Measurements from ENCODE around the gene IL1RAP.

Gene IL1RAP

GRCh38 chr3:190542846-190543245 is 29.0 kb downstream of the IL1RAP start:
- no peak for DNase-seq (ENCODE audit: low read depth in 2 of 2)

GRCh38 chr3:190543671-190544070 is 29.8 kb downstream of the IL1RAP start:
- no peak for DNase-seq (ENCODE audit: low read depth in 2 of 2)

GRCh38 chr3:190545191-190545590 is 31.3 kb downstream of the IL1RAP start:
- DNase-seq (ENCODE audit: low read depth in 2 of 2) = no peak

GRCh38 chr3:190546881-190547510 is 33.1 kb downstream of the IL1RAP start:
- DNase-seq (ENCODE audit: low read depth in 2 of 2) = no peak

GRCh38 chr3:190548031-190548656 is 34.3 kb downstream of the IL1RAP start:
- DNase-seq (ENCODE audit: low read depth in 2 of 2) = no peak

GRCh38 chr3:190552021-190552420 is 38.1 kb downstream of the IL1RAP start:
- no peak for DNase-seq (ENCODE audit: low read depth in 2 of 2)

GRCh38 chr3:190552969-190553759 is 39.3 kb downstream of the IL1RAP start:
- no peak for DNase-seq (ENCODE audit: low read depth in 2 of 2)

GRCh38 chr3:190554197-190554596 is 40.3 kb downstream of the IL1RAP start:
- no peak for DNase-seq (ENCODE audit: low read depth in 2 of 2)

GRCh38 chr3:190556351-190556750 is 42.5 kb downstream of the IL1RAP start:
- no peak for DNase-seq (ENCODE audit: low read depth in 2 of 2)

- no peak for DNase-seq (ENCODE audit: low read depth in 2 of 2)
Measured at GRCh38 chr3:190557296-190557695, 43.4 kb downstream of the IL1RAP start.

GRCh38 chr3:190558316-190558715 is 44.4 kb downstream of the IL1RAP start:
- DNase-seq (ENCODE audit: low read depth in 2 of 2) = no peak

- DNase-seq (ENCODE audit: low read depth in 2 of 2) = no peak
Measured at GRCh38 chr3:190558796-190559195, 44.9 kb downstream of the IL1RAP start.

- DNase-seq (ENCODE audit: low read depth in 2 of 2) = no peak
Measured at GRCh38 chr3:190560013-190560895, 46.4 kb downstream of the IL1RAP start.

GRCh38 chr3:190562866-190563510 is 49.1 kb downstream of the IL1RAP start:
- DNase-seq (ENCODE audit: low read depth in 2 of 2) = no peak

- DNase-seq (ENCODE audit: low read depth in 2 of 2) = no peak
Measured at GRCh38 chr3:190564175-190564574, 50.3 kb downstream of the IL1RAP start.

- peak; percentile 97 to 98 for DNase-seq (ENCODE audit: low read depth in 2 of 2)
Measured at GRCh38 chr3:190566043-190566933, 52.4 kb downstream of the IL1RAP start.

GRCh38 chr3:190568036-190568435 is 54.2 kb downstream of the IL1RAP start:
- no peak for DNase-seq (ENCODE audit: low read depth in 2 of 2)

GRCh38 chr3:190574473-190574872 is 60.6 kb downstream of the IL1RAP start:
- no peak for DNase-seq (ENCODE audit: low read depth in 2 of 2)

- DNase-seq (ENCODE audit: low read depth in 2 of 2) = no peak
Measured at GRCh38 chr3:190575437-190576185, 61.7 kb downstream of the IL1RAP start.

GRCh38 chr3:190577225-190577624 is 63.3 kb downstream of the IL1RAP start:
- DNase-seq (ENCODE audit: low read depth in 2 of 2) = no peak
